VCaP (cell line): ENCODE results near the gene GPR6.

ENCODE experiments used
- H3K27ac ChIP-seq: fragments of 450-650 bp; 2 replicates; pipeline ENCODE4 v1.5.1; 2017
- CTCF ChIP-seq: fragments of 450-650 bp; conservative IDR thresholded peaks from 2 replicates; pipeline ENCODE4 v1.5.1; 2017; ENCODE audit warnings: mild to moderate bottlenecking, moderate library complexity

Gene GPR6

GRCh38 chr6:109966299-109966698 is 11.8 kb upstream of the GPR6 start:
- H3K27ac ChIP-seq = peak overlapping the region; percentile 38; the same call in 1 of the 2 replicates
- no peak for TF ChIP-seq CTCF

- peak overlapping the region; percentile 58; the same call in 1 of the 2 replicates for H3K27ac ChIP-seq
- peak; percentile 31; the same call in 1 of the 2 replicates for TF ChIP-seq CTCF
These were observed 329 bp upstream of the GPR6 start for GRCh38 chr6:109977791-109978173.

GRCh38 chr6:109979033-109979921 is 1.2 kb downstream of the GPR6 start:
- TF ChIP-seq CTCF = peak; percentile 18; the same call in 1 of the 2 replicates

GRCh38 chr6:109984410-109984809 is 6.3 kb downstream of the GPR6 start:
- TF ChIP-seq CTCF = no peak
- H3K27ac ChIP-seq = no peak overlapping the region

More at GRCh38 chr6:109979033-109979921, 1.2 kb downstream of the GPR6 start:
- H3K27ac ChIP-seq = peak overlapping the region; percentile 58; the same call in 1 of the 2 replicates

- H3K27ac ChIP-seq = no peak overlapping the region
- TF ChIP-seq CTCF = no peak
These were observed 9.1 kb downstream of the GPR6 start for GRCh38 chr6:109987196-109987595.

- TF ChIP-seq CTCF = no peak
- H3K27ac ChIP-seq = no peak overlapping the region
These were observed 13.3 kb downstream of the GPR6 start for GRCh38 chr6:109991201-109992101.
